ENCODE results near the gene ABCF1. TPM values are rescaled to one million over a fixed set of nuclear protein-coding genes. Genes with fewer than 3 reads are reported as not detected.

Gene ABCF1
- total and polyA plus RNA-seq, 9 of the 15 experiments (the other 6 are each of a cell fraction or from before 2014, with no cell fraction given), result 41.6 to 193 (median 102) TPM

- TF ChIP-seq BRD9 (IDR thresholded peaks at IDR 0.05; ENCODE audit: low read depth, partially characterized antibody), result peak; percentile 49
- no peak for TF ChIP-seq PHTF2 (CRISPR knock-in tag; IDR thresholded peaks at IDR 0.05)
- 0 out of 2 replicates have a peak, but pooled peaks have one; percentile 30 for TF ChIP-seq ZNF12 (CRISPR knock-in tag; IDR thresholded peaks at IDR 0.05)
- TF ChIP-seq CSDE1 (IDR thresholded peaks at IDR 0.05), result peak in 1 of 2 experiments; percentile 87; a peak in 2 of 4 replicates
- TF ChIP-seq ETS2 (tag; IDR thresholded peaks at IDR 0.05; ENCODE audit: borderline replicate concordance, poor library complexity, severe bottlenecking), result no peak
- TF ChIP-seq LARP7 (IDR thresholded peaks at IDR 0.05), result peak; percentile 96
- TF ChIP-seq BRCA1 (IDR thresholded peaks at IDR 0.05), result no peak
- 0 out of 2 replicates have a peak, but pooled peaks have one; percentile 26 for TF ChIP-seq BRCA1 (CRISPR knock-in tag; IDR thresholded peaks at IDR 0.05)
- TF ChIP-seq DNMT1 (IDR thresholded peaks at IDR 0.05), result 0 out of 2 replicates have a peak, but pooled peaks have one; percentile 56
- peak; percentile 55; the same call in 1 of the 2 replicates for TF ChIP-seq KHSRP (IDR thresholded peaks at IDR 0.05)
- no peak for TF ChIP-seq BRF1 (IDR thresholded peaks at IDR 0.05; ENCODE audit: borderline replicate concordance, extremely low read depth, insufficient read length)
- TF ChIP-seq ZNF263 (CRISPR knock-in tag; IDR thresholded peaks at IDR 0.05; ENCODE audit: borderline replicate concordance), result no peak
- 0 out of 2 replicates have a peak, but pooled peaks have one; percentile 78 for TF ChIP-seq NFATC3 (IDR thresholded peaks at IDR 0.05)
- no peak for TF ChIP-seq C11orf30 (IDR thresholded peaks at IDR 0.05; ENCODE audit: low read depth)
- no peak for TF ChIP-seq VEZF1 (CRISPR knock-in tag; IDR thresholded peaks at IDR 0.05)
- TF ChIP-seq BCOR (IDR thresholded peaks at IDR 0.05), result peak; percentile 14; the same call in 1 of the 2 replicates
- no peak for TF ChIP-seq PTRF (tag; IDR thresholded peaks at IDR 0.05)
- TF ChIP-seq ZNF354B (CRISPR knock-in tag; IDR thresholded peaks at IDR 0.05), result no peak
- TF ChIP-seq NCOA4 (IDR thresholded peaks at IDR 0.05; ENCODE audit: partially characterized antibody), result peak; percentile 34
- peak; percentile 54; the same call in 1 of the 2 replicates for TF ChIP-seq ARID2 (IDR thresholded peaks at IDR 0.05)
- no peak for TF ChIP-seq ZNF75A (CRISPR knock-in tag; IDR thresholded peaks at IDR 0.05)
- no peak for TF ChIP-seq ZFPM2 (CRISPR knock-in tag; IDR thresholded peaks at IDR 0.05)
- TF ChIP-seq MLLT1 (IDR thresholded peaks at IDR 0.05), result peak in 1 of 2 experiments; percentile 50; a peak in 1 of 4 replicates
- no peak for TF ChIP-seq NCOA1 (IDR thresholded peaks at IDR 0.05; ENCODE audit: low read depth)
- TF ChIP-seq SMARCC2 (IDR thresholded peaks at IDR 0.05; ENCODE audit: low read depth), result peak; percentile 57
- TF ChIP-seq PKNOX1 (IDR thresholded peaks at IDR 0.05), result no peak
- TF ChIP-seq HBP1 (CRISPR knock-in tag; IDR thresholded peaks at IDR 0.05), result 0 out of 2 replicates have a peak, but pooled peaks have one; percentile 12
- no peak for TF ChIP-seq OTX1 (CRISPR knock-in tag; IDR thresholded peaks at IDR 0.05)
- TF ChIP-seq L3MBTL2 (IDR thresholded peaks at IDR 0.05), result no peak
These were observed 535 bp upstream of the ABCF1 start (continued) for GRCh38 chr6:30570740-30571074.

Data from K562 (cell line).